K562 (cell line): Measurements from ENCODE around the gene CACNA1C. TPM values are rescaled to one million over a fixed set of nuclear protein-coding genes. Genes with fewer than 3 reads are reported as not detected.

Source experiments
- ATAC-seq: fragments of 200-7000 bp; cut with Tn5 transposase; 3 replicates; pipeline ENCODE4 v1.9.1; 2020; ENCODE audit warnings: moderate library complexity
- BruUV-seq: library from RNA; stranded (reverse); fragments of 400-500 nt; replicated peaks from 2 replicates; lab custom pipeline; 2021; lab: Mats Ljungman, UMichigan
- CTCF ChIA-PET: fragments of 300-600 bp; formaldehyde crosslinking; extraction: SDS; loops from one replicate; lab custom pipeline; 2021; ENCODE audit warnings: low intra/inter-chr PET ratio; lab: Yijun Ruan, JAX
- POLR2A ChIA-PET: fragments of 300-600, 350-650 bp; sonication (Branson Sonifier 250); formaldehyde crosslinking; extraction: SDS; loops from one replicate; lab custom pipeline; 2021; ENCODE audit warnings: antibody characterized with exemption, inconsistent platforms; lab: Yijun Ruan, JAX
- DNase-seq, 4 experiments: peaks; one replicate each; pipeline versions ENCODE4 v3.0.0 to v3.0.0-alpha.2; 2011 to 2018; ENCODE audit warnings: low spot score in 3 of 4, mixed read lengths in 3 of 4; ENCODE audit errors: extremely low read depth in 1 of 4
- FAIRE-seq: peaks from 2 replicates; lab custom pipeline; 2011; peaks lifted over from hg19 to GRCh38; lab: Jason Lieb, UNC
- H2AFZ ChIP-seq: 2 replicates; pipeline ENCODE4 v1.6.0; 2011; ENCODE audit warnings: low read depth, low read length, control low read depth, inconsistent platforms
- H3K27ac ChIP-seq: fragments of 200-600 bp; 3 replicates; pipeline ENCODE4 v1.8.0; 2011; ENCODE audit warnings: low read depth, mild to moderate bottlenecking, control low read depth, inconsistent platforms, low read length, moderate library complexity, mixed read lengths; ENCODE audit errors: extremely low read depth
- H3K27me3 ChIP-seq, 2 experiments: fragments of 300-600 bp in 1 of 2; 2 replicates in 1 of 2; 3 replicates in 1 of 2; pipeline versions ENCODE4 v1.6.0 to v1.8.0; 2011; ENCODE audit warnings: inconsistent platforms in 2 of 2, low read length in 2 of 2, mild to moderate bottlenecking in 1 of 2, mixed read lengths in 1 of 2, moderate library complexity in 1 of 2; ENCODE audit not compliant: control insufficient read depth in 2 of 2, insufficient read depth in 2 of 2
- H3K36me3 ChIP-seq: fragments of 300-600 bp; 3 replicates; pipeline ENCODE4 v1.8.0; 2011; ENCODE audit warnings: mild to moderate bottlenecking, low read length, inconsistent platforms; ENCODE audit not compliant: control insufficient read depth, insufficient read depth
- H3K4me1 ChIP-seq, 2 experiments: fragments of 200-600 bp in 1 of 2; replicated peaks in 1 of 2; 2 replicates in 1 of 2; 3 replicates in 1 of 2; pipeline versions ENCODE4 v1.5.1 to v1.8.0; 2011; ENCODE audit warnings: inconsistent platforms in 2 of 2, low read length in 2 of 2, mild to moderate bottlenecking in 1 of 2, mixed read lengths in 1 of 2, moderate library complexity in 1 of 2; ENCODE audit not compliant: control insufficient read depth in 2 of 2, insufficient read depth in 2 of 2
- H3K4me2 ChIP-seq: 2 replicates; pipeline ENCODE4 v1.6.1; 2011; ENCODE audit warnings: low read length, control low read depth, inconsistent platforms, mixed read lengths; ENCODE audit not compliant: insufficient read depth
- H3K4me3 ChIP-seq: fragments of 200-600 bp; sonication (generic), shearing (Covaris generic); 2 replicates; pipeline ENCODE4 v1.5.1; 2016; ENCODE audit warnings: control low read depth, inconsistent platforms
- H3K79me2 ChIP-seq: fragments of 200-600 bp; 3 replicates; pipeline ENCODE4 v1.8.0; 2011; ENCODE audit warnings: low read length, inconsistent platforms; ENCODE audit not compliant: control insufficient read depth, insufficient read depth
- H3K9ac ChIP-seq, 2 experiments: 2 replicates each; pipeline versions ENCODE4 v1.6.0 to v1.6.1; 2011; ENCODE audit warnings: low read depth in 2 of 2, low read length in 2 of 2, control low read depth in 1 of 2, inconsistent platforms in 1 of 2, mild to moderate bottlenecking in 1 of 2, mixed read lengths in 1 of 2; ENCODE audit not compliant: insufficient read depth in 1 of 2
- H3K9me1 ChIP-seq: one replicate; pipeline ENCODE4 v1.6.0; 2011; ENCODE audit warnings: inconsistent platforms, mild to moderate bottlenecking, low read length, moderate library complexity; ENCODE audit not compliant: control insufficient read depth, insufficient read depth
- H3K9me3 ChIP-seq: replicated peaks from 2 replicates; pipeline ENCODE4 v1.5.1; 2011; ENCODE audit warnings: low read depth, low read length, inconsistent platforms; ENCODE audit not compliant: control insufficient read depth, insufficient read depth
- H4K20me1 ChIP-seq: replicated peaks from 2 replicates; pipeline ENCODE4 v1.6.1; 2011; ENCODE audit warnings: low read length, inconsistent platforms, mixed read lengths; ENCODE audit not compliant: control insufficient read depth, insufficient read depth
- CREBBP ChIP-seq: IDR thresholded peaks from one replicate; pipeline ENCODE4 v1.6.1; 2012; ENCODE audit warnings: low read depth, mild to moderate bottlenecking, control low read depth, inconsistent platforms, low read length
- E2F5 ChIP-seq: sonication (generic); formaldehyde crosslinking; IDR thresholded peaks from 2 replicates; pipeline ENCODE4 v1.8.0; 2022; ENCODE audit warnings: mild to moderate bottlenecking, missing genetic modification reagents
- FOSL1 ChIP-seq: fragments of 200-800 bp; sonication (Bioruptor generic); conservative IDR thresholded peaks from 2 replicates; pipeline ENCODE4 v1.6.1; 2016; ENCODE audit warnings: missing genetic modification characterization, missing compliant biosample characterization
- JUN ChIP-seq, 2 experiments: sonication (generic) in 1 of 2; formaldehyde crosslinking in 1 of 2; IDR thresholded peaks; 2 replicates each; pipeline versions ENCODE4 v1.6.1 to v1.8.0; 2012 to 2022; ENCODE audit warnings: borderline replicate concordance in 2 of 2, mild to moderate bottlenecking in 2 of 2, improper control_type of control experiment in 1 of 2, low read depth in 1 of 2, low read length in 1 of 2, missing genetic modification reagents in 1 of 2
- NFATC3 ChIP-seq: fragments of 450-650 bp; IDR thresholded peaks from 2 replicates; pipeline ENCODE4 v1.6.1; 2017; ENCODE audit warnings: mild to moderate bottlenecking
- PHTF2 ChIP-seq: fragments of 250-450 bp; sonication (Bioruptor Pico); IDR thresholded peaks from 2 replicates; pipeline ENCODE4 v1.5.0; 2021; ENCODE audit warnings: mild to moderate bottlenecking
- POLR2AphosphoS5 ChIP-seq: IDR thresholded peaks from 2 replicates; pipeline ENCODE4 v1.6.1; 2011; ENCODE audit warnings: mild to moderate bottlenecking, low read depth, low read length, moderate library complexity; ENCODE audit not compliant: control insufficient read depth, insufficient read depth
- POLR2H ChIP-seq: IDR thresholded peaks from 2 replicates; pipeline ENCODE4 v1.6.1; 2016; ENCODE audit warnings: missing genetic modification characterization, low read depth, mild to moderate bottlenecking, control low read depth, missing compliant biosample characterization, moderate library complexity
- POLR3A ChIP-seq: IDR thresholded peaks from 2 replicates; pipeline ENCODE4 v1.6.1; 2011; ENCODE audit warnings: borderline replicate concordance, mild to moderate bottlenecking, moderate library complexity; ENCODE audit not compliant: insufficient read length, insufficient read depth; ENCODE audit errors: extremely low read depth
- SPI1 ChIP-seq: IDR thresholded peaks from 2 replicates; pipeline ENCODE4 v1.6.1; 2011; ENCODE audit warnings: low read depth, low read length, control low read depth, borderline replicate concordance
- STAT5A ChIP-seq: IDR thresholded peaks from 2 replicates; pipeline ENCODE4 v1.6.1; 2012; ENCODE audit warnings: low read length, inconsistent platforms, borderline replicate concordance
- TBL1XR1 ChIP-seq, 2 experiments: IDR thresholded peaks; 2 replicates each; pipeline ENCODE4 v1.6.1; 2012; ENCODE audit warnings: improper control_type of control experiment in 2 of 2, low read length in 2 of 2, mild to moderate bottlenecking in 1 of 2
- VEZF1 ChIP-seq: fragments of 200-800 bp; sonication (Bioruptor generic); IDR thresholded peaks from 2 replicates; pipeline ENCODE4 v1.6.1; 2017; ENCODE audit warnings: missing genetic modification characterization, missing compliant biosample characterization
- WHSC1 ChIP-seq: IDR thresholded peaks from one replicate; pipeline ENCODE4 v1.6.1; 2012; ENCODE audit warnings: low read length, control low read depth, inconsistent platforms
- ZBTB12 ChIP-seq: fragments of 250-450 bp; sonication (Bioruptor Pico); IDR thresholded peaks from 2 replicates; pipeline ENCODE4 v1.4.0; 2020
- ZNF232 ChIP-seq: sonication (generic); formaldehyde crosslinking; IDR thresholded peaks from 2 replicates; pipeline ENCODE4 v1.8.0; 2022; ENCODE audit warnings: mild to moderate bottlenecking, missing genetic modification reagents
- ZNF253 ChIP-seq: fragments of 250-450 bp; sonication (Bioruptor Pico); conservative IDR thresholded peaks from 2 replicates; pipeline ENCODE4 v1.6.1; 2021; ENCODE audit warnings: mild to moderate bottlenecking
- ZNF589 ChIP-seq: fragments of 200-800 bp; sonication (Bioruptor generic); IDR thresholded peaks from 2 replicates; pipeline ENCODE4 v1.6.1; 2016; ENCODE audit warnings: low read depth, missing genetic modification characterization, missing compliant biosample characterization
- ZNF668 ChIP-seq: fragments of 250-450 bp; sonication (Bioruptor Pico); IDR thresholded peaks from 2 replicates; pipeline ENCODE4 v1.8.0; 2022; ENCODE audit warnings: mild to moderate bottlenecking, inconsistent platforms
- WGBS: fragments of 100-300 bp; shearing (Covaris generic); methylation state at CpG from one replicate; pipeline ENCODE4 v1.1.6; 2016; ENCODE audit warnings: low coverage, mixed read lengths; ENCODE audit not compliant: insufficient coverage; ENCODE audit errors: missing lambda C conversion rate; 5-methylcytosine and 5-hydroxymethylcytosine counted together
- in situ Hi-C: fragments of 300-500 bp; cut with MboI; formaldehyde crosslinking; loops from 4 replicates; pipeline ENCODE4 v1.15.0; 2018; ENCODE audit warnings: inconsistent platforms, mixed read lengths
- intact Hi-C: fragments of 100-400 bp; cut with micrococcal nuclease; formaldehyde crosslinking; loops from 2 replicates; pipeline ENCODE4 v1.14.2; 2022
- polyA plus RNA-seq, 8 experiments: library from polyadenylated mRNA; depleted of rRNA in 4 of 8; stranded (reverse) in 5 of 8; unstranded in 3 of 8; fragments of >200 nt; fragmentation: Nextera tagmentation in 2 of 8; fragmentation: Illumina TruSeq in 1 of 8; extraction: Ambion mirVana in 2 of 8; extraction: Trizol in 1 of 8; gene quantifications; 2 replicates each; pipeline versions ENCODE4 v1.2.1 to v1.2.3, GENCODE V29; 2011 to 2014; ENCODE audit warnings: inconsistent platforms in 1 of 8, missing spikeins in 1 of 8
- total RNA-seq, 7 experiments: library from RNA; depleted of rRNA in 6 of 7; stranded (reverse); fragments of >200 nt in 6 of 7; fragmentation: Illumina TruSeq in 2 of 7; extraction: Trizol in 2 of 7; gene quantifications; 2 replicates each; pipeline versions ENCODE4 v1.2.1 to v1.2.3, GENCODE V29; 2011 to 2021; ENCODE audit warnings: low replicate concordance in 1 of 7

Gene CACNA1C
- total and polyA plus RNA-seq, 9 of the 15 experiments (the other 6 are each of a cell fraction or from before 2014, with no cell fraction given): not detected

- no peak for DNase-seq
- intact Hi-C loops (no loop called here), in situ Hi-C loops (no loop called here)
- TF ChIP-seq FOSL1 (no peak), ZNF589 (CRISPR knock-in tag) (no peak), E2F5 (no peak), ZNF232 (no peak), POLR3A (no peak), VEZF1 (no peak), ZBTB12 (CRISPR knock-in tag) (no peak), ZNF253 (CRISPR knock-in tag) (no peak), TBL1XR1 (IDR thresholded peaks at IDR 0.05; ENCODE audit: low read length in 2 of 2) (no peak), JUN (IDR thresholded peaks at IDR 0.05; ENCODE audit: borderline replicate concordance, low read depth, low read length) (no peak), JUN (CRISPR knock-in tag; IDR thresholded peaks at IDR 0.05; ENCODE audit: borderline replicate concordance) (no peak), CREBBP (no peak), ZNF668 (no peak), STAT5A (no peak), WHSC1 (no peak), PHTF2 (CRISPR knock-in tag) (no peak), POLR2AphosphoS5 (no peak), POLR2H (tag) (no peak), SPI1 (no peak), NFATC3 (no peak)
- BruUV-seq: no TSS peak
- Histone ChIP-seq H3K27ac (no peak overlapping the region), H3K79me2 (no peaks in the 10 kb centered on the region), H3K9ac (no peak overlapping the region), H3K4me2 (no peak overlapping the region), H3K27me3 (peaks cover 0 to 14% of the 10 kb centered on the region in 2 experiments; a peak in 2 of 5 replicates), H3K9me3 (no peaks in the 10 kb centered on the region), H4K20me1 (no peaks in the 10 kb centered on the region), H3K4me1 (no peaks in the 10 kb centered on the region), H3K9me1 (no peaks in the 10 kb centered on the region), H3K4me3 (no peak overlapping the region), H2AFZ (no peak overlapping the region), H3K36me3 (no peaks in the 10 kb centered on the region)
- FAIRE-seq: no peak
- ChIA-PET CTCF (no interaction called here), POLR2A (interaction anchor here (0.7 kb wide), 1 partner anchor 9 kb away, joined by 4 read pairs; no protein-coding TSS in a partner anchor)
- WGBS: 0% methylated on average over 4 of the region's 12 CpGs
- no peak for ATAC-seq
Observed at GRCh38 chr12:2387103-2387834, 334.5 kb downstream of the CACNA1C start.
